Stimulated activated memory B cell treated with anti-CD40 and anti-IgM and Interleukin-4, amounts not matched to agents 10 μg/mL and 1 μg/mL and 100 μg/mL, for 72 hours (primary cell): ENCODE data around the gene POLR2F.
"Not testable (repeated sequence)": the region's sequence is repeated elsewhere in the genome, so short reads cannot be mapped to it uniquely, and the experiment has no call there.

Experiments
- ATAC-seq: fragments of 150-1000 bp; cut with Tn5 transposase; 2 replicates; pipeline ENCODE4 v1.10.0; 2021
- H3K27ac Mint-ChIP-seq: one replicate; pipeline ENCODE4 v1.8.0; 2022; ENCODE audit warnings: mild to moderate bottlenecking, mixed read lengths
- H3K27me3 Mint-ChIP-seq: one replicate; pipeline ENCODE4 v1.8.0; 2022; ENCODE audit warnings: mixed read lengths
- H3K36me3 Mint-ChIP-seq: one replicate; pipeline ENCODE4 v1.8.0; 2022; ENCODE audit warnings: mixed read lengths
- H3K4me1 Mint-ChIP-seq: one replicate; pipeline ENCODE4 v1.8.0; 2022; ENCODE audit warnings: mixed read lengths
- H3K4me3 Mint-ChIP-seq: one replicate; pipeline ENCODE4 v1.8.0; 2022; ENCODE audit warnings: mild to moderate bottlenecking, moderate library complexity, mixed read lengths
- H3K9me3 Mint-ChIP-seq: one replicate; pipeline ENCODE4 v1.8.0; 2022; ENCODE audit warnings: mixed read lengths

POLR2F gene

DNA sequence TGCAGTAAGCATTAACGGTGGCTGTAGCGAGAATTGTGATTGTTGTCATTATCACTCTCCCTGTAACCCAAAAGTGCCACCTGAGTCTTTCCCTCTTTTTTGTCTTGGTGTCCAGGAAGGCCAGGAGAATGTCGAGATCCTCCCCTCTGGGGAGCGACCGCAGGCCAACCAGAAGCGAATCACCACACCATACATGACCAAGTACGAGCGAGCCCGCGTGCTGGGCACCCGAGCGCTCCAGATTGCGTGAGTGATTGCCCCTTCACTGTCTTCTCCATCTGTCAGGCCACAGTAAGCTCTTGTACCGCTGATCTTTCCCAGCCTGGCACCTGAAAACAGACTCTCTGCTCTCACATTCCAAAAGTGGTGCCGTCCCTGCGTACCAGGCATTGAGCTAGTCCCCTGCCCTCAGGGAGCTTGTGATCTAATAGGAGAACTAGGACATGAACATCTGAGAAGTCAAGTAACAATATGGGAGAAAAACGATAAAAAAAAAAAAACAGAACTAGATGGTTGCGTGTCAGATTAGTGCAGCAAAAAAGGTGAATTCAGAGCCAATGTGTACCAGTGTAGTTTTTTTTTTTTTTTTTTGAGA, 5.8 kb downstream of the POLR2F start:
- Mint-ChIP-seq H3K36me3 (peaks cover 54% of the 10 kb centered on the region), H3K4me1 (peaks cover 16% of the 10 kb centered on the region), H3K4me3 (no peak overlapping the region), H3K27ac (no peak overlapping the region), H3K9me3 (no peaks in the 10 kb centered on the region), H3K27me3 (no peaks in the 10 kb centered on the region)
- ATAC-seq = no peak

DNA sequence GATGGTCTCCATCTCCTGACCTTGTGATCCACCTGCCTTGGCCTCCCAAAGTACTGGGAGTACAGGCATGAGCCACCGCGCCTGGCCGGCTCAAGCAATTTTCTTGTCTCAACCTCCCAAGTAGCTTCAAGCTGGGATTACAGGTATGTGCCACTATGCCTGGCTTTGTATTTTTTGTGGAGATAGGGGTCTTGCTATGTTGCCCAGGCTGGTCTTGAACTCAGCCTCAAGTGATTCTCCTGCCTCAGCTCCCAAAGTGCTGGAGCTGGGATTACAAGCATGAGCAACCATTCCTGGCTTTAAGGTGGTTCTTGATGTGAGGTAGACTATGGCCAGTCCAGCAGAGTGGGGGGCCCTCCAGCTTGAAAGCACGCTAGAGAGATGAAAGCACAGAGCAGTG, 7.6 kb downstream of the POLR2F start:
- Mint-ChIP-seq H3K4me1 (peaks cover 11% of the 10 kb centered on the region), H3K9me3 (no peaks in the 10 kb centered on the region), H3K4me3 (no peak overlapping the region), H3K36me3 (peaks cover 59% of the 10 kb centered on the region), H3K27me3 (no peaks in the 10 kb centered on the region), H3K27ac (no peak overlapping the region)
- no peak for ATAC-seq

DNA sequence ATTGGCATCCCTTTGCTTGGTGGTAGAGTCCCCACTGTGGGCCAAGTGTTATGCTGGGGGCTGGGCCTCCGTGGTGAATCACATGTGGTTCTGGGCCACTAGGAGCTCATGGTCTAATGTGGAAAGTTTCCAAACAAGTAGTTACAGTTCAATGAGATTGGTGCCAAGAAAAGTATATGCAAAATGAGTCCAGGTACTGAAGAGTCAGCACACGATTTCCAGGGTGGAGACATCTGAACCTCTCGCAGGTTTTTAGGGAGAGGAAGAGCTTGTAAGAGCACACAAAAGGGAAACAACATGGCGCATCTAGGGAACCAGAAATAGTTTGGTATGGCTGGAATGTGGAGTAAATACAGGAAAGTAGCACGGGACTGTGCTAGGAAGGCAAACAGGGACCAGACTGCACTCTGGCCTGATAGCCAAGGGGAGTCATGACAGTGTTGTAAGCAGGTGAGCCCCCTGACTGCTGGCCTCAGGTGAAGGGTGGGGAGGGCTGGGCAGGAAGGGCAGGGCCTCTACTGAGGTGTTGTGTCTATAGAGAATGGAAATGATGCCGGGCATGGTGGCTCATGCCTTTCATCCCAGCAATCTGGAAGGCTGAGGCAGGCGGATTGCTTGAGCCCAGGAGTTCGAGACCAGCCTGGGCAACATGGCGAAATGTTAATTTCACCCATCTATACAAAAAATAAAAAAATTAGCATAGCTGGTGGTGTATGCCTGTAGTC, 12.6 kb downstream of the POLR2F start:
- peaks cover 58% of the 10 kb centered on the region for H3K36me3 Mint-ChIP-seq
- H3K9me3 Mint-ChIP-seq = no peaks in the 10 kb centered on the region
- H3K27ac Mint-ChIP-seq = peak overlapping the region; percentile 6
- H3K4me1 Mint-ChIP-seq = peaks cover 6% of the 10 kb centered on the region
- H3K4me3 Mint-ChIP-seq = no peak overlapping the region
- no peak for ATAC-seq
- H3K27me3 Mint-ChIP-seq = no peaks in the 10 kb centered on the region

- Mint-ChIP-seq H3K4me1 (peaks cover 6% of the 10 kb centered on the region), H3K27me3 (no peaks in the 10 kb centered on the region), H3K27ac (no peak overlapping the region), H3K9me3 (no peaks in the 10 kb centered on the region), H3K36me3 (peaks cover 56% of the 10 kb centered on the region), H3K4me3 (no peak overlapping the region)
- ATAC-seq = no peak
Observed at GRCh38 chr22:37967147-37967546, 13.6 kb downstream of the POLR2F start.

GRCh38 chr22:37967637-37968451, 14.3 kb downstream of the POLR2F start:
- no peak for ATAC-seq
- H3K27ac Mint-ChIP-seq = no peak overlapping the region

DNA sequence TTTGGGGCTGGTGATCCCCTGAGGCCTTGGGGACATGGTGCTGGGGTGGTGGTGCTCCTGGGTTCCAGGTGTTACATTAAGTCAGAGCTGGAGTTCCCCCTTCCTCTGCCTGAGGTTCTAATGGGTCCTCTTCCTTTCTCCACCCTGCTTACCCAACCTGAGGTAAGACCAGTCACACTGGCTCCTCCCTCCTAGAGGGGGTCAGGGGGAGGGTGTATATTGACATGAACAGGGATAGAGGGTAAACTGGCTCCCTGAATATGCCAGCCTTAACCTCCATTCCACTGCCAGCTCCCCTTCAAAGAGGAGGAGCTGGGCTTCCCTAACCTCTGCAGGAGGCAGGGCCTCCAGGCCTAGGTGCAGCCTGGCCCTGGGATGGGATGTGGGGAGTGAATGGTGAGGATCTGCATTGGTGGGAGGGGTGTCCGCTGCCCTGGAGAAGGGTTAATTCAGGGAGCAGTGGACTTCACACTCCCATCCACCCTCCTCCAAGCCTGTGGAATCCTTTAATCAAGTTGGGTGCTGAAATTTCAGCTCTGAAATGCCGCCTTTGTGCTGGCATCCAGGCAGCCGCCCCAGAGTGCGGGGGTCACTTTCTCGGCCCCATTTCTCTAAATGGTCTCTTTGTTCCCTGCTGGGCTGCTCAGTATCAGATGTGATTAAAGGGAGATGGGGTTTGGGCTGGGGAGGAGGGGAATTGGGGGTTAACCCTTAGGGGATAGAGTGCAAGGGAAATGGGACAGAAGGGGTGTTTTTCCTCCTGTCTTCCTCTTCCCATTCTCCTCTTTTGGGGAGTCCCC, 15.2 kb downstream of the POLR2F start:
- Mint-ChIP-seq H3K36me3 (peaks cover 63% of the 10 kb centered on the region), H3K4me1 (peaks cover 6% of the 10 kb centered on the region), H3K4me3 (no peak overlapping the region), H3K27ac (no peak overlapping the region), H3K9me3 (no peaks in the 10 kb centered on the region), H3K27me3 (no peaks in the 10 kb centered on the region)
- no peak for ATAC-seq

More at GRCh38 chr22:37967637-37968451, 14.3 kb downstream of the POLR2F start:
- peaks cover 6% of the 10 kb centered on the region for H3K4me1 Mint-ChIP-seq
- H3K9me3 Mint-ChIP-seq = no peaks in the 10 kb centered on the region
- peaks cover 58% of the 10 kb centered on the region for H3K36me3 Mint-ChIP-seq
- H3K4me3 Mint-ChIP-seq = no peak overlapping the region
- H3K27me3 Mint-ChIP-seq = no peaks in the 10 kb centered on the region

DNA sequence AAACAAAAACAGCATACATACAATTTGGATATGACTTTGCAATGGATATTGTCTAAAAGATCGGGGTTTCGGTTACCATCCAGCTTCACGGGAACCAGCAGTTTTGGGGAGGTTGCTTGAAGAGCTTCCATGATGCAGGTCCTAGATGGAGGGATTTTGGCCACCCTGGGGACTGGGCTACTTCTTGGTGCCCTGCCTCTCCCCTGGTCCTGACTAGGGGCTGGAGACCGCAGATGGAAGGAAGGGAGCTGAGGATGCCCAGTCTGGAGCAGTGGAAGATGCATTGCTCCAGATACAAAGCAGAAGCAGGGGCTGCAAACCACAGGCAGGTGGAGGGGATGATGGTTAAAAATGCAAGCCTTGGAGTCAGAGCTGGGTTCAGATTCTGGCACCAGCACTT, 17.4 kb downstream of the POLR2F start:
- ATAC-seq = no peak
- Mint-ChIP-seq H3K4me3 (no peak overlapping the region), H3K9me3 (no peaks in the 10 kb centered on the region), H3K27me3 (no peaks in the 10 kb centered on the region), H3K4me1 (no peaks in the 10 kb centered on the region), H3K36me3 (peaks cover 77% of the 10 kb centered on the region), H3K27ac (no peak overlapping the region)

GRCh38 chr22:37971475-37972434, 18.3 kb downstream of the POLR2F start:
- no peaks in the 10 kb centered on the region for H3K27me3 Mint-ChIP-seq
- H3K4me1 Mint-ChIP-seq = no peaks in the 10 kb centered on the region
- H3K4me3 Mint-ChIP-seq = no peak overlapping the region
- no peak overlapping the region for H3K27ac Mint-ChIP-seq
- peaks cover 74% of the 10 kb centered on the region for H3K36me3 Mint-ChIP-seq
- no peak for ATAC-seq
- no peaks in the 10 kb centered on the region for H3K9me3 Mint-ChIP-seq

DNA sequence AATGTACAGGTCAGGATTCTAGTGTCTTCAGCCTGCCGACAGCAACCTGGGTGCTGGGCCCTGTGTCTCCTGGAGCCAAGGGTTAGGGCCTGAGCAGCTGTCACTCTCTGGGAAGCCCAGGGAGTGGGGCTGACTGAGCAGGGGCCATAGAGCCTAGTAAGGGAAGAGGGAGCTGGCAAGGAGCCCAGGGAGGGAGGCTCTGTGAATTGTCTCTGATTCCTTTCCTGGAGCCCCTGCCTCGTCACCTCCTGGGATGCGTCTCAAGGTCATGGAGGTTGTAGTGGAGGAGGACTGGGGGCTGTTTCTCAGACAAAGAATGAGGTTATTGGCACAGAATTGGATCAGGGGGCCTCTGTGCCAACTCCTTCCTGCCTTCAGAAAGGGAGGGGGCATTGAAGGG, 19.0 kb downstream of the POLR2F start:
- Mint-ChIP-seq H3K4me3 (no peak overlapping the region), H3K27me3 (no peaks in the 10 kb centered on the region), H3K9me3 (no peaks in the 10 kb centered on the region), H3K36me3 (peaks cover 74% of the 10 kb centered on the region), H3K4me1 (no peaks in the 10 kb centered on the region), H3K27ac (no peak overlapping the region)
- no peak for ATAC-seq

DNA sequence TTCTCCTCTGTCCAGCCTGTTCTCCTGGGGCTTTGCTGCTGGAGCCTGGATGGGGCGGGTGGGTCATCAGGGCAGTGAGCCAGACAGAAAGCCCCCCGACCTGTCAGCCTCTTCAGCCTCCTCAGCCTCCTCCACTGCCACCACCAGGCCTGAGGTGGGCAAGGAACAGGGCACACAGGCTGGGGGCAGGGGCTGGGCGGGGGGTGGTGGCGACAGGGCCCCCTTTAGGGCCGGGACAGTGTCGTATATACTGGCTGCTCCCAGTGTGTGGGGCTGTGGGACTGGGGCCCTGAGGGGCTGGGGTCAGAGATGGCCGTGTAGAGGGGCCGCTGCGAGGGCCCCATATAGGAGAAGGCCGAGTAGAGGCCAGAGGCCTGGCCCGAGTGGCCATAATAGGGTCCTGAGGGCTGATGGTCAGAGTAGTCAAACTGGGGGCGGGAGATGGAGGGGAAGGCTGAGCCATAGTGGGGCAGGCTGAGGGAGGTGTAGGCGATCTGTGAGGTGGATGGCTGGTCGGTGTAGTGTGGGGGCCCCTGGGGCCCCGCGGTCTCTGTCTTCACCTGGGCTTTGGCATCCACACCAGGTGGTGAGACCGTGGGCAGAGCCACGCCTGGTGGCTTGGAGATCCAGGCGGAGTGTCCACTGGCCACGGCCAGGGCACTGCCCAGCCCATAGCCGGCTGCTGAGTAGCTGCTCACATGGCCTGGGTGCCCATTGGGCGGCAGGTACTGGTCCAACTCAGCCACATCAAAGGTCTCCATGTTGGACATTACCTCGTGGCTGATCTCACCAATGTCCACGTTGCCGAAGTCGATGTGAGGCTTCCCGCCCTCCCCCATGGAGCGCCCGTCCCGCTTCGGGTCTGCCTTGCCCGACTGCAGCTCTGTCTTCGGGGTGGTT, 20.0 kb downstream of the POLR2F start:
- H3K4me1 Mint-ChIP-seq = no peaks in the 10 kb centered on the region
- no peak for ATAC-seq
- H3K27me3 Mint-ChIP-seq = no peaks in the 10 kb centered on the region
- H3K36me3 Mint-ChIP-seq = peaks cover 69% of the 10 kb centered on the region
- no peaks in the 10 kb centered on the region for H3K9me3 Mint-ChIP-seq
- H3K4me3 Mint-ChIP-seq = no peak overlapping the region
- no peak overlapping the region for H3K27ac Mint-ChIP-seq

DNA sequence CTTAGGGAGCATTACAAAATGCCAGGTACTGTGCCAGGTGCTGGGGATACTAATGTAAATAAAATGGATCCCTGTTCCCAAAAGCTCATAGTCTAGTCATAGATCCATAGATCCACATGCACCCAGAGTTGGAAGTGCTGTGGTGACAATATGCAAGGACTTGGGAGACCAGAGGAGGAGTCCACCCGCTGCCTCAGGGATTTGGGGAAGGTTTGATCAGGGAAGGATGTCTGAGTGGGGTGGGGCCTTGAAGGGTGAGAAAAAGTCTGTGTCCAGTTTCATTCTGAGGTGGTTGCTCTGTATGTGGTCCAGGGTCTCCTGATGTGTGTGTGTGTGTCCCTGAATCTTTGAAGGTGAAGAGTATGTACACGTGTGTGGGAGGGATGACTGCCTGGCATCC, 21.7 kb downstream of the POLR2F start:
- H3K9me3 Mint-ChIP-seq = no peaks in the 10 kb centered on the region
- no peak overlapping the region for H3K4me3 Mint-ChIP-seq
- ATAC-seq = no peak
- peaks cover 59% of the 10 kb centered on the region for H3K36me3 Mint-ChIP-seq
- H3K27me3 Mint-ChIP-seq = no peaks in the 10 kb centered on the region
- no peaks in the 10 kb centered on the region for H3K4me1 Mint-ChIP-seq
- no peak overlapping the region for H3K27ac Mint-ChIP-seq

- not testable (repeated sequence) for H3K27ac Mint-ChIP-seq, H3K27me3 Mint-ChIP-seq
Observed at GRCh38 chr22:37976022-37976421, 22.5 kb downstream of the POLR2F start.

GRCh38 chr22:37976547-37976946, 23.0 kb downstream of the POLR2F start:
- H3K9me3 Mint-ChIP-seq = no peaks in the 10 kb centered on the region
- H3K27me3 Mint-ChIP-seq = no peaks in the 10 kb centered on the region
- H3K36me3 Mint-ChIP-seq = peaks cover 62% of the 10 kb centered on the region

More at GRCh38 chr22:37976022-37976421, 22.5 kb downstream of the POLR2F start:
- ATAC-seq, H3K4me1 Mint-ChIP-seq, H3K4me3 Mint-ChIP-seq, H3K9me3 Mint-ChIP-seq: not testable (repeated sequence)
- peaks cover 65% of the 10 kb centered on the region for H3K36me3 Mint-ChIP-seq

More at GRCh38 chr22:37976547-37976946, 23.0 kb downstream of the POLR2F start:
- ATAC-seq = no peak
- no peaks in the 10 kb centered on the region for H3K4me1 Mint-ChIP-seq
- no peak overlapping the region for H3K4me3 Mint-ChIP-seq
- no peak overlapping the region for H3K27ac Mint-ChIP-seq
